HepG2 (cell line): ENCODE results near the gene ARL2. TPM values are rescaled to one million over a fixed set of nuclear protein-coding genes. Genes with fewer than 3 reads are reported as not detected.
"Not testable (repeated sequence)": the region's sequence is repeated elsewhere in the genome, so short reads cannot be mapped to it uniquely, and the experiment has no call there.

ENCODE experiments used
- ATAC-seq: fragments of 200-7000 bp; cut with Tn5 transposase; 3 replicates; pipeline ENCODE4 v1.9.1; 2020; ENCODE audit warnings: mild to moderate bottlenecking, moderate library complexity
- BruUV-seq: library from RNA; stranded (reverse); fragments of 400-500 nt; replicated peaks from 2 replicates; lab custom pipeline; 2021; lab: Mats Ljungman, UMichigan
- CTCF ChIA-PET: fragments of 300-600 bp; formaldehyde crosslinking; extraction: SDS; loops from one replicate; lab custom pipeline; 2021; ENCODE audit warnings: low total read pairs, inconsistent platforms, low intra/inter-chr PET ratio; lab: Yijun Ruan, JAX
- POLR2A ChIA-PET: fragments of 350-600 bp; sonication (Branson Sonifier 250); formaldehyde crosslinking; loops from one replicate; lab custom pipeline; 2020; ENCODE audit warnings: antibody characterized with exemption, inconsistent platforms; lab: Yijun Ruan, JAX
- DNase-seq: peaks from one replicate; pipeline ENCODE4 v3.0.0-alpha.2; 2015; ENCODE audit warnings: low spot score
- FAIRE-seq: peaks from 3 replicates; lab custom pipeline; 2011; peaks lifted over from hg19 to GRCh38; lab: Jason Lieb, UNC
- H2AFZ ChIP-seq: one replicate; pipeline ENCODE4 v1.6.1; 2011; ENCODE audit warnings: low read length, inconsistent platforms
- H3K27ac ChIP-seq: fragments of 300-600 bp; 3 replicates; pipeline ENCODE4 v1.8.0; 2011; ENCODE audit warnings: mixed run types, mild to moderate bottlenecking, mixed read lengths, low read length, inconsistent platforms; ENCODE audit not compliant: insufficient read depth; ENCODE audit errors: extremely low read length
- H3K27me3 ChIP-seq, 2 experiments: fragments of 200-600 bp in 1 of 2; 2 replicates in 1 of 2; 3 replicates in 1 of 2; pipeline versions ENCODE4 v1.6.0 to v1.8.0; 2011; ENCODE audit warnings: low read length in 2 of 2, mild to moderate bottlenecking in 2 of 2, moderate library complexity in 2 of 2, inconsistent platforms in 1 of 2; ENCODE audit not compliant: insufficient read depth in 2 of 2, control insufficient read depth in 1 of 2
- H3K36me3 ChIP-seq, 2 experiments: fragments of 200-600 bp in 1 of 2; replicated peaks in 1 of 2; 2 replicates in 1 of 2; 3 replicates in 1 of 2; pipeline versions ENCODE4 v1.5.1 to v1.8.0; 2011; ENCODE audit warnings: low read length in 2 of 2, inconsistent platforms in 1 of 2; ENCODE audit not compliant: insufficient read depth in 2 of 2, control insufficient read depth in 1 of 2
- H3K4me1 ChIP-seq: 2 replicates; pipeline ENCODE4 v1.5.1; 2012; ENCODE audit warnings: low read length, inconsistent platforms; ENCODE audit not compliant: insufficient read depth
- H3K4me2 ChIP-seq: 2 replicates; pipeline ENCODE4 v1.6.0; 2011; ENCODE audit warnings: low read depth, low read length, inconsistent platforms
- H3K4me3 ChIP-seq, 3 experiments: fragments of 200-600 bp in 1 of 3; sonication (generic), shearing (Covaris generic) in 1 of 3; replicated peaks in 1 of 3; 2 replicates each; pipeline ENCODE4 v1.5.1; 2011 to 2016; ENCODE audit warnings: low read length in 3 of 3, inconsistent platforms in 2 of 3, low read depth in 2 of 3, mild to moderate bottlenecking in 2 of 3, control low read depth in 1 of 3, mixed read lengths in 1 of 3; ENCODE audit not compliant: insufficient read depth in 1 of 3
- H3K79me2 ChIP-seq: one replicate; pipeline ENCODE4 v1.6.1; 2011; ENCODE audit warnings: low read length, inconsistent platforms; ENCODE audit not compliant: insufficient read depth
- H3K9ac ChIP-seq: 2 replicates; pipeline ENCODE4 v1.6.0; 2011; ENCODE audit warnings: mild to moderate bottlenecking, low read depth, low read length, inconsistent platforms; ENCODE audit not compliant: insufficient read depth
- H3K9me3 ChIP-seq: 2 replicates; pipeline ENCODE4 v1.5.1; 2012; ENCODE audit warnings: mild to moderate bottlenecking, low read length
- H4K20me1 ChIP-seq: 2 replicates; pipeline ENCODE4 v1.6.0; 2011; ENCODE audit warnings: inconsistent platforms, mild to moderate bottlenecking, low read length, moderate library complexity; ENCODE audit not compliant: insufficient read depth
- AGO2 ChIP-seq: fragments of 200-400 bp; formaldehyde crosslinking; optimal IDR thresholded peaks from 2 replicates; pipeline ENCODE3; 2017; ENCODE audit warnings: mild to moderate bottlenecking, low read depth, low read length, moderate library complexity
- SNAPC2 ChIP-seq: sonication (generic); formaldehyde crosslinking; IDR thresholded peaks from 2 replicates; pipeline ENCODE4 v1.8.1; 2022; ENCODE audit warnings: mild to moderate bottlenecking, missing genetic modification reagents
- ZNF280B ChIP-seq: sonication (generic); formaldehyde crosslinking; IDR thresholded peaks from 2 replicates; pipeline ENCODE4 v1.5.0; 2020; ENCODE audit warnings: missing genetic modification reagents, mild to moderate bottlenecking, borderline replicate concordance
- ZNF501 ChIP-seq: sonication (generic); formaldehyde crosslinking; IDR thresholded peaks from 2 replicates; pipeline ENCODE4 v1.5.1; 2020; ENCODE audit warnings: mild to moderate bottlenecking, moderate library complexity, missing genetic modification reagents
- WGBS: methylation state at CpG from one replicate; pipeline ENCODE4 v1.1.6; 2017; ENCODE audit warnings: low lambda C conversion rate; 5-methylcytosine and 5-hydroxymethylcytosine counted together
- in situ Hi-C: cut with HindIII; loops from 2 replicates; pipeline ENCODE4 v1.10.0; 2017; ENCODE audit warnings: low pct_unique_long_range_greater_than_20kb; ENCODE audit not compliant: extremely low pct_ligation_motif_present
- intact Hi-C: fragments of 100-400 bp; cut with micrococcal nuclease; formaldehyde crosslinking; loops from one replicate; pipeline ENCODE4 v1.10.0; 2022; ENCODE audit not compliant: unreplicated experiment
- polyA plus RNA-seq, 8 experiments: library from polyadenylated mRNA; depleted of rRNA in 3 of 8; stranded (reverse) in 7 of 8; unstranded in 1 of 8; fragments of >200 nt; fragmentation: Illumina TruSeq in 4 of 8; extraction: Trizol in 4 of 8; gene quantifications; 2 replicates each; pipeline versions ENCODE4 v1.2.1 to v1.2.3, GENCODE V29; 2011 to 2016; ENCODE audit warnings: low read depth in 4 of 8, missing spikeins in 1 of 8, mixed read lengths in 1 of 8; ENCODE audit not compliant: insufficient read depth in 1 of 8
- total RNA-seq, 5 experiments: library from RNA; depleted of rRNA; stranded (reverse); fragments of >200 nt; fragmentation: Illumina TruSeq; extraction: Trizol; gene quantifications; 2 replicates each; pipeline ENCODE4 v1.2.3, GENCODE V29; 2016; ENCODE audit warnings: low read depth in 1 of 5

Gene ARL2
- total and polyA plus RNA-seq, 2 of the 13 experiments (the other 11 are each of a cell fraction or from before 2014, with no cell fraction given): 82.9 to 84.4 TPM

GRCh38 chr11:65021509-65021908 is 7.5 kb downstream of the ARL2 start:
- no peak overlapping the region for H3K9ac ChIP-seq

GRCh38 chr11:65023502-65023901 is 9.5 kb downstream of the ARL2 start:
- FAIRE-seq, BruUV-seq, H3K79me2 ChIP-seq, H3K27me3 ChIP-seq, intact Hi-C loops, ATAC-seq, CTCF ChIA-PET, H3K9me3 ChIP-seq, H2AFZ ChIP-seq, in situ Hi-C loops, H3K9ac ChIP-seq, DNase-seq, H3K36me3 ChIP-seq, H3K4me3 ChIP-seq, H4K20me1 ChIP-seq: not testable (repeated sequence)
- 0 out of 2 replicates have a peak, but pooled peaks have one; percentile 24 for TF ChIP-seq ZNF501
- peak overlapping the region; percentile 46; the same call in 1 of the 2 replicates for H3K4me2 ChIP-seq
- POLR2A ChIA-PET: interaction anchor here (0.8 to 2.4 kb wide), 9 partner anchors 10 to 99 kb away, joined by 3 to 26 read pairs (median 5); partner anchors contain the start of genes ARL2, FAU, MRPL49 and NAALADL1
- H3K4me1 ChIP-seq: peaks cover 75% of the 10 kb centered on the region
- H3K27ac ChIP-seq: peak overlapping the region; percentile 81
- WGBS: 79% methylated on average over 8 of the region's 8 CpGs

More at GRCh38 chr11:65021509-65021908, 7.5 kb downstream of the ARL2 start:
- H3K27ac ChIP-seq: no peak overlapping the region
- 100% methylated on average over 6 of the region's 11 CpGs for WGBS
- no peak for ATAC-seq
- no peaks in the 10 kb centered on the region for H3K36me3 ChIP-seq
- H3K4me2 ChIP-seq: no peak overlapping the region
- no peak overlapping the region for H3K4me3 ChIP-seq
- no peaks in the 10 kb centered on the region for H3K9me3 ChIP-seq
- H3K79me2 ChIP-seq: no peaks in the 10 kb centered on the region
- no peaks in the 10 kb centered on the region for H3K27me3 ChIP-seq
- ChIA-PET POLR2A (interaction anchor here (1.4 kb wide), 1 partner anchor 19 kb away, joined by 4 read pairs; the partner anchor contains the start of gene SAC3D1), CTCF (no interaction called here)
- intact Hi-C loops (no loop called here), in situ Hi-C loops (no loop called here)
- no TSS peak for BruUV-seq
- no peak overlapping the region for H2AFZ ChIP-seq
- peaks cover 69% of the 10 kb centered on the region for H3K4me1 ChIP-seq
- no peaks in the 10 kb centered on the region for H4K20me1 ChIP-seq
- TF ChIP-seq SNAPC2 (no peak), AGO2 (peak; percentile 25), ZNF280B (CRISPR knock-in tag) (peak; percentile 45; the same call in 1 of the 2 replicates)
- no peak for DNase-seq
- no peak for FAIRE-seq
